LNCAP (cell line): Measurements from ENCODE around the gene C4orf50.

ENCODE experiments used
- TF ChIP-seq, protein P1 (sequence below): fragments of 450-650 bp; IDR thresholded peaks from 2 replicates; pipeline ENCODE4 v1.5.1; 2017; ENCODE audit warnings: mild to moderate bottlenecking

The C4orf50 gene

GRCh38 chr4:5866841-5867813, 151.1 kb downstream of the C4orf50 start:
- TF ChIP-seq, protein P1, sequence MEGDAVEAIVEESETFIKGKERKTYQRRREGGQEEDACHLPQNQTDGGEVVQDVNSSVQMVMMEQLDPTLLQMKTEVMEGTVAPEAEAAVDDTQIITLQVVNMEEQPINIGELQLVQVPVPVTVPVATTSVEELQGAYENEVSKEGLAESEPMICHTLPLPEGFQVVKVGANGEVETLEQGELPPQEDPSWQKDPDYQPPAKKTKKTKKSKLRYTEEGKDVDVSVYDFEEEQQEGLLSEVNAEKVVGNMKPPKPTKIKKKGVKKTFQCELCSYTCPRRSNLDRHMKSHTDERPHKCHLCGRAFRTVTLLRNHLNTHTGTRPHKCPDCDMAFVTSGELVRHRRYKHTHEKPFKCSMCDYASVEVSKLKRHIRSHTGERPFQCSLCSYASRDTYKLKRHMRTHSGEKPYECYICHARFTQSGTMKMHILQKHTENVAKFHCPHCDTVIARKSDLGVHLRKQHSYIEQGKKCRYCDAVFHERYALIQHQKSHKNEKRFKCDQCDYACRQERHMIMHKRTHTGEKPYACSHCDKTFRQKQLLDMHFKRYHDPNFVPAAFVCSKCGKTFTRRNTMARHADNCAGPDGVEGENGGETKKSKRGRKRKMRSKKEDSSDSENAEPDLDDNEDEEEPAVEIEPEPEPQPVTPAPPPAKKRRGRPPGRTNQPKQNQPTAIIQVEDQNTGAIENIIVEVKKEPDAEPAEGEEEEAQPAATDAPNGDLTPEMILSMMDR, result no peak

- TF ChIP-seq, protein P1, result no peak
Measured at GRCh38 chr4:5865896-5866599, 152.2 kb downstream of the C4orf50 start.

GRCh38 chr4:5863461-5864113, 154.6 kb downstream of the C4orf50 start:
- TF ChIP-seq, protein P1, result no peak

DNA sequence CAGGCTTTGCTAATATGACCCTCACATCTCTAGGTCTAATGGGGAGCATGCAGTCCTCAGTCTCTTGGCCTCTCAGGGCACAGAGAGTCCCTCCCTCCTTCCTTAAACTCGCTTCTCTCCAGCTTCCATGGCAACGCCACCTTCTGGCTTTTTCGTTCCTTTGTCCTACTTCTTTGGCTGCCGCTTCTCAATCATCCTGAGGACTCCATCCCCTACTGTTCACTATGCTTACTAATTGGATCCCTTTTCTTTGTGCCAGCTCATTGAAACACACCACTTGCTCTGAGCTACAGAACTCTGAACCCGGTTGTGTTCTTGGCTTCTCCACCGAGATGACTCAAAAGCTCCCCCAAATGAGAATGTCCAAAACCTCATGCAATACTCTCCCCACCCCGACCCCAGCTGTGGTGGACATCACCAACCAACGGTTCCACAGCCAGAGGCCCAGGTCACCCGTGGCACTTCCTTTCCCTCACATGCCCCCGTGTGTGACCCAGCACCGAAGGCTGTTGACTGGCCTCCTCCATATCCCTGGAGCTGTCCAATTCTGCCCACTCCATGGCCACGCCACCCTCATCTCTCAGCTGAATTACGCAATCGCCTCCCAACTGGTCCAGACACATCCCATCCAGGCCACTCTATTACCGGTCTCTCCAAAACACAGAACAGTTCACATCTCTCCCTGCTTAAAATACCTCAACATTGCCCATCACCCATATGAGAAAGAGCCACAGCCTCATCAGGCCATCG, 160.0 kb downstream of the C4orf50 start:
- TF ChIP-seq, protein P1, result no peak

DNA sequence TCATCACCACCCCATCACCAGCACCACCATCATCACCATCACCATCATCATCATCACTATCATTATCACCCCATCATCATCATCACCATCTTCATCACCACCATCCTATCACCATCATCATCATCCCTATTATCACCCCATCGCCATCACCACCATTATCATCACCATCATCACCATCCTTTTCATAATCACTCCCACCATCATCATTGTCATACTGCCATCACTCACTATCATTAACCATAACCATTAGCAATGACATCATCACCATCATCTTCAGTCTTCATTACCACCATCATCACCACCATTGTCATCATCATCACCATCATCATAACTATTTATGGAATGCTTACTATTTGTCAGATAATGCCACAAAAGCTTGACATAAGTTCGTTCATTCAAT, 161.0 kb downstream of the C4orf50 start:
- TF ChIP-seq, protein P1, result no peak

- TF ChIP-seq, protein P1, result no peak
Measured at GRCh38 chr4:5854929-5855328, 163.3 kb downstream of the C4orf50 start.
